ENCODE results near the gene SLC35F3. TPM values are rescaled to one million over a fixed set of nuclear protein-coding genes. Genes with fewer than 3 reads are reported as not detected.
"Not testable (repeated sequence)": the region's sequence is repeated elsewhere in the genome, so short reads cannot be mapped to it uniquely, and the experiment has no call there.

The SLC35F3 gene
- total RNA-seq, 2 experiments from 2014 or later: 34.4 to 35.7 TPM

GRCh38 chr1:234238060-234238459, 333.6 kb downstream of the SLC35F3 start:
- ChIA-PET POLR2A (no interaction called here), CTCF (interaction anchor here (1.1 to 1.7 kb wide), 2 partner anchors 17 to 25 kb away, joined by 5 to 6 read pairs; no protein-coding TSS in a partner anchor)
- H3K9me3 Mint-ChIP-seq (ENCODE audit: insufficient read depth): no peaks in the 10 kb centered on the region
- H3K27ac Mint-ChIP-seq: no peak overlapping the region
- peaks cover 80% of the 10 kb centered on the region for H3K36me3 Mint-ChIP-seq (ENCODE audit: low read depth)
- ATAC-seq (no peak), DNase-seq (no peak)
- no peaks in the 10 kb centered on the region for H3K27me3 Mint-ChIP-seq (ENCODE audit: low read depth)
- H3K4me1 Mint-ChIP-seq (ENCODE audit: low read depth): peaks cover 39% of the 10 kb centered on the region
- no peak overlapping the region for H3K4me3 Mint-ChIP-seq

GRCh38 chr1:234239515-234239914, 335.0 kb downstream of the SLC35F3 start:
- no peak for ATAC-seq
- Mint-ChIP-seq H3K9me3 (ENCODE audit: insufficient read depth) (no peaks in the 10 kb centered on the region), H3K27me3 (ENCODE audit: low read depth) (no peaks in the 10 kb centered on the region), H3K4me1 (ENCODE audit: low read depth) (peaks cover 39% of the 10 kb centered on the region), H3K27ac (no peak overlapping the region), H3K36me3 (ENCODE audit: low read depth) (peaks cover 76% of the 10 kb centered on the region), H3K4me3 (no peak overlapping the region)
- CTCF ChIA-PET: interaction anchor here (1.4 kb wide), 1 partner anchor 86 kb away, joined by 4 read pairs; no protein-coding TSS in a partner anchor
- DNase-seq: no peak
- POLR2A ChIA-PET: interaction anchor here (0.6 kb wide), 1 partner anchor 232 kb away, joined by 3 read pairs; no protein-coding TSS in a partner anchor

- H3K9me3 Mint-ChIP-seq (ENCODE audit: insufficient read depth): no peaks in the 10 kb centered on the region
- H3K4me3 Mint-ChIP-seq: no peak overlapping the region
- H3K27me3 Mint-ChIP-seq (ENCODE audit: low read depth): no peaks in the 10 kb centered on the region
- no peak for DNase-seq
- H3K36me3 Mint-ChIP-seq (ENCODE audit: low read depth): peaks cover 75% of the 10 kb centered on the region
- H3K4me1 Mint-ChIP-seq (ENCODE audit: low read depth): peaks cover 35% of the 10 kb centered on the region
- ATAC-seq: no peak
- ChIA-PET POLR2A (interaction anchor here (0.6 kb wide), 1 partner anchor 231 kb away, joined by 3 read pairs; no protein-coding TSS in a partner anchor), CTCF (interaction anchor here (1.4 kb wide), 1 partner anchor 86 kb away, joined by 4 read pairs; no protein-coding TSS in a partner anchor)
- H3K27ac Mint-ChIP-seq: no peak overlapping the region
Observed at GRCh38 chr1:234239936-234240335, 335.5 kb downstream of the SLC35F3 start.

- CTCF ChIA-PET: interaction anchor here (1.1 to 2.2 kb wide), 3 partner anchors 24 to 87 kb away, joined by 3 to 13 read pairs (median 4); no protein-coding TSS in a partner anchor
- H3K4me3 Mint-ChIP-seq: no peak overlapping the region
- POLR2A ChIA-PET: interaction anchor here (1.5 kb wide), 1 partner anchor 11 kb away, joined by 4 read pairs; no protein-coding TSS in a partner anchor
- H3K4me1 Mint-ChIP-seq (ENCODE audit: low read depth): peaks cover 28% of the 10 kb centered on the region
- no peak for ATAC-seq
- H3K36me3 Mint-ChIP-seq (ENCODE audit: low read depth): peaks cover 74% of the 10 kb centered on the region
- DNase-seq: no peak
- H3K27ac Mint-ChIP-seq: no peak overlapping the region
- H3K27me3 Mint-ChIP-seq (ENCODE audit: low read depth): no peaks in the 10 kb centered on the region
- no peaks in the 10 kb centered on the region for H3K9me3 Mint-ChIP-seq (ENCODE audit: insufficient read depth)
Observed at GRCh38 chr1:234240680-234241079, 336.2 kb downstream of the SLC35F3 start.

- H3K4me1 Mint-ChIP-seq (ENCODE audit: low read depth): peaks cover 31% of the 10 kb centered on the region
- ChIA-PET POLR2A (interaction anchor here (1.5 kb wide), 1 partner anchor 12 kb away, joined by 4 read pairs; no protein-coding TSS in a partner anchor), CTCF (interaction anchor here (1.4 to 2.2 kb wide), 3 partner anchors 27 to 68 kb away, joined by 4 to 13 read pairs (median 9); no protein-coding TSS in a partner anchor)
- DNase-seq (no peak), ATAC-seq (no peak)
- no peak overlapping the region for H3K27ac Mint-ChIP-seq
- no peak overlapping the region for H3K4me3 Mint-ChIP-seq
- peaks cover 74% of the 10 kb centered on the region for H3K36me3 Mint-ChIP-seq (ENCODE audit: low read depth)
- no peaks in the 10 kb centered on the region for H3K9me3 Mint-ChIP-seq (ENCODE audit: insufficient read depth)
- no peaks in the 10 kb centered on the region for H3K27me3 Mint-ChIP-seq (ENCODE audit: low read depth)
Observed at GRCh38 chr1:234241941-234242490, 337.5 kb downstream of the SLC35F3 start.

GRCh38 chr1:234243521-234244260, 339.2 kb downstream of the SLC35F3 start:
- Mint-ChIP-seq H3K36me3 (ENCODE audit: low read depth) (peaks cover 68% of the 10 kb centered on the region), H3K4me3 (no peak overlapping the region), H3K9me3 (ENCODE audit: insufficient read depth) (no peaks in the 10 kb centered on the region), H3K27ac (no peak overlapping the region), H3K4me1 (ENCODE audit: low read depth) (peaks cover 21% of the 10 kb centered on the region), H3K27me3 (ENCODE audit: low read depth) (no peaks in the 10 kb centered on the region)
- no peak for ATAC-seq
- POLR2A ChIA-PET: no interaction called here
- CTCF ChIA-PET: interaction anchor here (2.6 kb wide), 1 partner anchor 66 kb away, joined by 9 read pairs; no protein-coding TSS in a partner anchor
- DNase-seq: no peak

- CTCF ChIA-PET: interaction anchor here (2.6 kb wide), 1 partner anchor 66 kb away, joined by 9 read pairs; no protein-coding TSS in a partner anchor
- Mint-ChIP-seq H3K9me3 (ENCODE audit: insufficient read depth) (no peaks in the 10 kb centered on the region), H3K27ac (no peak overlapping the region), H3K4me3 (no peak overlapping the region), H3K4me1 (ENCODE audit: low read depth) (peaks cover 21% of the 10 kb centered on the region), H3K36me3 (ENCODE audit: low read depth) (peaks cover 62% of the 10 kb centered on the region), H3K27me3 (ENCODE audit: low read depth) (no peaks in the 10 kb centered on the region)
- DNase-seq: no peak
- ATAC-seq: no peak
- POLR2A ChIA-PET: no interaction called here
Observed at GRCh38 chr1:234244482-234244881, 340.0 kb downstream of the SLC35F3 start.

- Mint-ChIP-seq H3K36me3 (ENCODE audit: low read depth) (peaks cover 56% of the 10 kb centered on the region), H3K27ac (no peak overlapping the region), H3K9me3 (ENCODE audit: insufficient read depth) (no peaks in the 10 kb centered on the region), H3K4me1 (ENCODE audit: low read depth) (peaks cover 24% of the 10 kb centered on the region), H3K4me3 (no peak overlapping the region), H3K27me3 (ENCODE audit: low read depth) (no peaks in the 10 kb centered on the region)
- ChIA-PET POLR2A (no interaction called here), CTCF (interaction anchor here (2.6 kb wide), 1 partner anchor 63 kb away, joined by 9 read pairs; no protein-coding TSS in a partner anchor)
- ATAC-seq: no peak
- no peak for DNase-seq
Observed at GRCh38 chr1:234246638-234247116, 342.2 kb downstream of the SLC35F3 start.

GRCh38 chr1:234247746-234248145, 343.3 kb downstream of the SLC35F3 start:
- not testable (repeated sequence) for H3K9me3 Mint-ChIP-seq (ENCODE audit: insufficient read depth); H3K27me3 Mint-ChIP-seq (ENCODE audit: low read depth)

GRCh38 chr1:234250747-234251146, 346.3 kb downstream of the SLC35F3 start:
- no peak overlapping the region for H3K27ac Mint-ChIP-seq
- no peak overlapping the region for H3K4me3 Mint-ChIP-seq
- CTCF ChIA-PET: no interaction called here
- peaks cover 33% of the 10 kb centered on the region for H3K4me1 Mint-ChIP-seq (ENCODE audit: low read depth)
- H3K9me3 Mint-ChIP-seq (ENCODE audit: insufficient read depth): peaks cover 4% of the 10 kb centered on the region
- peaks cover 46% of the 10 kb centered on the region for H3K36me3 Mint-ChIP-seq (ENCODE audit: low read depth)
- POLR2A ChIA-PET: no interaction called here
- no peaks in the 10 kb centered on the region for H3K27me3 Mint-ChIP-seq (ENCODE audit: low read depth)
- DNase-seq (no peak), ATAC-seq (no peak)

More at GRCh38 chr1:234247746-234248145, 343.3 kb downstream of the SLC35F3 start:
- DNase-seq, POLR2A ChIA-PET, ATAC-seq, CTCF ChIA-PET, H3K4me3 Mint-ChIP-seq, H3K27ac Mint-ChIP-seq: not testable (repeated sequence)
- Mint-ChIP-seq H3K4me1 (ENCODE audit: low read depth) (peaks cover 24% of the 10 kb centered on the region), H3K36me3 (ENCODE audit: low read depth) (peaks cover 53% of the 10 kb centered on the region)

GRCh38 chr1:234253732-234254131, 349.3 kb downstream of the SLC35F3 start:
- ChIA-PET POLR2A (interaction anchor here (1.0 kb wide), 1 partner anchor 32 kb away, joined by 3 read pairs; no protein-coding TSS in a partner anchor), CTCF (interaction anchor here (1.2 kb wide), 1 partner anchor 9 kb away, joined by 4 read pairs; no protein-coding TSS in a partner anchor)
- ATAC-seq (no peak), DNase-seq (no peak)
- H3K36me3 Mint-ChIP-seq (ENCODE audit: low read depth): peaks cover 46% of the 10 kb centered on the region
- no peak overlapping the region for H3K4me3 Mint-ChIP-seq
- no peak overlapping the region for H3K27ac Mint-ChIP-seq
- peaks cover 15% of the 10 kb centered on the region for H3K9me3 Mint-ChIP-seq (ENCODE audit: insufficient read depth)
- peaks cover 2% of the 10 kb centered on the region for H3K27me3 Mint-ChIP-seq (ENCODE audit: low read depth)
- H3K4me1 Mint-ChIP-seq (ENCODE audit: low read depth): peaks cover 30% of the 10 kb centered on the region
